Esophagus (tissue), 2 donors: ENCODE data around the gene ZNF3. TPM values are rescaled to one million over a fixed set of nuclear protein-coding genes. Genes with fewer than 3 reads are reported as not detected.

Experiments used
- H3K27ac ChIP-seq, 2 donors: one replicate each; pipeline ENCODE4 v1.5.1; 2013; ENCODE audit warnings: low read depth in 2 of 2, mild to moderate bottlenecking in 2 of 2, inconsistent platforms in 1 of 2, low read length in 1 of 2, moderate library complexity in 1 of 2
- H3K27me3 ChIP-seq, 2 donors: one replicate each; pipeline ENCODE4 v1.6.1; 2013; ENCODE audit warnings: low read length in 2 of 2, control low read depth in 1 of 2, mild to moderate bottlenecking in 1 of 2; ENCODE audit not compliant: insufficient read depth in 2 of 2, control insufficient read depth in 1 of 2
- H3K36me3 ChIP-seq, 2 donors: one replicate each; pipeline ENCODE4 v1.6.1; 2013; ENCODE audit warnings: low read length in 1 of 2; ENCODE audit not compliant: control insufficient read depth in 2 of 2, insufficient read depth in 2 of 2
- H3K4me1 ChIP-seq, 2 donors: one replicate each; pipeline ENCODE4 v1.6.1; 2013; ENCODE audit warnings: low read length in 1 of 2; ENCODE audit not compliant: control insufficient read depth in 2 of 2, insufficient read depth in 2 of 2
- H3K4me3 ChIP-seq, 2 donors: one replicate each; pipeline ENCODE4 v1.5.1; 2013; ENCODE audit warnings: low read length in 2 of 2, mild to moderate bottlenecking in 2 of 2, low read depth in 1 of 2, moderate library complexity in 1 of 2
- H3K9me3 ChIP-seq, 2 donors: one replicate each; pipeline ENCODE4 v1.6.1; 2013; ENCODE audit warnings: mild to moderate bottlenecking in 2 of 2, low read depth in 1 of 2, low read length in 1 of 2, moderate library complexity in 1 of 2; ENCODE audit not compliant: control insufficient read depth in 2 of 2, insufficient read depth in 1 of 2
- WGBS, 2 donors: extraction: QIAGEN DNeasy Blood & Tissue Kit; methylation state at CpG; one replicate each; pipeline ENCODE4 v1.1.7; 2013; 5-methylcytosine and 5-hydroxymethylcytosine counted together
- polyA plus RNA-seq, 2 donors: library from polyadenylated mRNA; stranded (reverse); fragments of 200-250 nt; gene quantifications; one replicate each; pipeline ENCODE4 v1.2.3, GENCODE V29; 2013
- donor health status: healthy with polysubstance abuse.
- donor health status: Bipolar disorder and iron deficiency.

ZNF3 gene
- polyA plus RNA-seq, 2 donors, result 10.4 to 14.6 TPM

- H3K9me3 ChIP-seq, result peaks cover 5 to 14% of the 10 kb centered on the region in 2 donors
- peaks cover 35 to 43% of the 10 kb centered on the region in 2 donors for H3K36me3 ChIP-seq
- peaks cover 2 to 3% of the 10 kb centered on the region in 2 donors for H3K4me1 ChIP-seq
- H3K4me3 ChIP-seq, result no peak overlapping the region
- H3K27ac ChIP-seq, result no peak overlapping the region
- H3K27me3 ChIP-seq, result no peaks in the 10 kb centered on the region
- 86 to 97% methylated on average over 4 of the region's 4 CpGs for WGBS, 2 donors
Observed at GRCh38 chr7:100077205-100077604, 4.3 kb downstream of the ZNF3 start.

GRCh38 chr7:100075418-100075817, 6.1 kb downstream of the ZNF3 start:
- H3K4me1 ChIP-seq, result peaks cover 0 to 3% of the 10 kb centered on the region in 2 donors
- peaks cover 46 to 61% of the 10 kb centered on the region in 2 donors for H3K36me3 ChIP-seq
- H3K4me3 ChIP-seq, result no peak overlapping the region
- H3K27ac ChIP-seq, result no peak overlapping the region
- no peaks in the 10 kb centered on the region for H3K27me3 ChIP-seq
- 94 to 95% methylated on average over 6 of the region's 6 CpGs for WGBS, 2 donors
- peaks cover 13 to 30% of the 10 kb centered on the region in 2 donors for H3K9me3 ChIP-seq

GRCh38 chr7:100074841-100075240, 6.7 kb downstream of the ZNF3 start:
- no peaks in the 10 kb centered on the region for H3K27me3 ChIP-seq
- H3K4me3 ChIP-seq, result no peak overlapping the region
- H3K27ac ChIP-seq, result no peak overlapping the region
- H3K4me1 ChIP-seq, result no peaks in the 10 kb centered on the region
- WGBS, 2 donors, result 95 to 96% methylated on average over 7 of the region's 7 CpGs
- H3K36me3 ChIP-seq, result peaks cover 46 to 63% of the 10 kb centered on the region in 2 donors
- H3K9me3 ChIP-seq, result peaks cover 13 to 36% of the 10 kb centered on the region in 2 donors

GRCh38 chr7:100072462-100072861, 9.1 kb downstream of the ZNF3 start:
- WGBS, 2 donors, result 97 to 99% methylated on average over 10 of the region's 10 CpGs
- peaks cover 43 to 59% of the 10 kb centered on the region in 2 donors for H3K36me3 ChIP-seq
- H3K4me1 ChIP-seq, result no peaks in the 10 kb centered on the region
- peaks cover 13 to 36% of the 10 kb centered on the region in 2 donors for H3K9me3 ChIP-seq
- no peak overlapping the region for H3K4me3 ChIP-seq
- no peaks in the 10 kb centered on the region for H3K27me3 ChIP-seq
- no peak overlapping the region for H3K27ac ChIP-seq

- WGBS, 2 donors, result 98% methylated on average over 11 of the region's 11 CpGs
- no peak overlapping the region for H3K27ac ChIP-seq
- H3K9me3 ChIP-seq, result peaks cover 13 to 36% of the 10 kb centered on the region in 2 donors
- H3K27me3 ChIP-seq, result no peaks in the 10 kb centered on the region
- H3K36me3 ChIP-seq, result peaks cover 41 to 52% of the 10 kb centered on the region in 2 donors
- no peak overlapping the region for H3K4me3 ChIP-seq
- H3K4me1 ChIP-seq, result no peaks in the 10 kb centered on the region
Observed at GRCh38 chr7:100071018-100071723, 10.4 kb downstream of the ZNF3 start.

- peaks cover 13 to 31% of the 10 kb centered on the region in 2 donors for H3K9me3 ChIP-seq
- no peaks in the 10 kb centered on the region for H3K4me1 ChIP-seq
- peaks cover 34 to 44% of the 10 kb centered on the region in 2 donors for H3K36me3 ChIP-seq
- no peaks in the 10 kb centered on the region for H3K27me3 ChIP-seq
- H3K4me3 ChIP-seq, result no peak overlapping the region
- H3K27ac ChIP-seq, result no peak overlapping the region
- WGBS, 2 donors, result 94 to 96% methylated on average over 5 of the region's 5 CpGs
Observed at GRCh38 chr7:100069991-100070390, 11.5 kb downstream of the ZNF3 start.

GRCh38 chr7:100066953-100067352, 14.6 kb downstream of the ZNF3 start:
- 92 to 95% methylated on average over 7 of the region's 7 CpGs for WGBS, 2 donors
- Histone ChIP-seq H3K4me3 (no peak overlapping the region), H3K4me1 (no peaks in the 10 kb centered on the region), H3K9me3 (peaks cover 7 to 20% of the 10 kb centered on the region in 2 donors), H3K27me3 (no peaks in the 10 kb centered on the region), H3K27ac (no peak overlapping the region), H3K36me3 (peaks cover 12 to 30% of the 10 kb centered on the region in 2 donors)

GRCh38 chr7:100065452-100066186, 15.9 kb downstream of the ZNF3 start:
- no peak overlapping the region for H3K4me3 ChIP-seq
- peaks cover 9 to 17% of the 10 kb centered on the region in 2 donors for H3K36me3 ChIP-seq
- H3K27ac ChIP-seq, result peak overlapping the region in 1 of 2 donors; percentile 26
- whole genome bisulfite sequencing, 2 donors, result 52 to 59% methylated on average over 8 of the region's 8 CpGs
- peaks cover 1 to 7% of the 10 kb centered on the region in 2 donors for H3K9me3 ChIP-seq
- H3K4me1 ChIP-seq, result no peaks in the 10 kb centered on the region
- H3K27me3 ChIP-seq, result no peaks in the 10 kb centered on the region

- WGBS, 2 donors, result 91 to 93% methylated on average over 9 of the region's 9 CpGs
- Histone ChIP-seq H3K36me3 (peaks cover 9 to 12% of the 10 kb centered on the region in 2 donors), H3K27ac (no peak overlapping the region), H3K4me1 (no peaks in the 10 kb centered on the region), H3K4me3 (no peak overlapping the region), H3K9me3 (no peaks in the 10 kb centered on the region), H3K27me3 (no peaks in the 10 kb centered on the region)
Observed at GRCh38 chr7:100064162-100064561, 17.4 kb downstream of the ZNF3 start.
